Germinal center (tissue), 1 donor: ENCODE data around the gene TRAPPC12.
A peak's percentile ranks its signal among the peaks of the same experiment; 100 is the strongest.
"Not testable (repeated sequence)": the region's sequence is repeated elsewhere in the genome, so short reads cannot be mapped to it uniquely, and the experiment has no call there.

Experiments
- DNase-seq: peaks from one replicate; pipeline ENCODE4 v3.0.0; 2012; ENCODE audit warnings: mixed read lengths, low spot score

TRAPPC12 gene

DNA sequence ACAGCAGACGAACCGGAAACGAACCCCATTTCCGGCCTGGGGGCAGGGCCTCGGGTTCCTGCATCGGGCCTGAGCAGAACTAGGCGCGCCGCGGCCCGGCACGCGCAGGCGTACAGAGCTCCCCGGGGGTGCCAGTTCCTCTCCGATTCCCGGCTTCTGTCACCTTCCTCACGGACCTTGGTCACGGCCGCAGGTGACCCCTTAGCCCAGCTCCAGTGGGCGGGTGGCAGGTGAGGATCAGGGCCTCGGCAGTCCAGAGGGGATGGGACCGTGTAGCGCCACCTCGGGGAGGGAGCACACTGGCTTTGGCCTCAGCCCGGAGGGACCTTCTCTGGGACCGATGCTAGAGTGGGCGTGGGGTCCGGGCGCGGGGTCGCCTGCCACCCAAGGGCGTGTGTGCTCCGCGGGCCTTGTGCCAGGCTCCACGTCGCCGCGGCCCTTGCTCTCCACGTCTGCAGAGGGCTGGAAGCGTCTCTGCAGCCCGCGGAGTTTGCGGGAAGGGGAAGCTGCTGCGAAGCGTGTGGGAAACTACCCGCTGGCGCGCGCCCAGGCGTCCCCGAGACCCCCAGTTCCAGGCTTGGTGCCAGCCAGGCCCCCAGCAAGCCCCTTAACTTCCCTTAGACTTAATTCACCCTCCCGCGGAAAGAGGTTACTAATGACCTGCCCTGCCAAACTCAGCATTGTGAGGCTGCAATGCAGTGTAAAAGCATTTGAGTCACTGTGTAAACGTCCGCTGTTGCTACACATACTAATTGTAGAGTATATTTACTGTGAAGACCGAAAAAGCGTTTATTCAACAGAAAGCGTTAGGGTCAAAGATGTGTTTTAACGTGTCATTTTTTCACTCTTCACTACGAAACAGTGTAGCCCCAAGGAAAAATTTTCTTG, at the start of gene TRAPPC12:
Gene TRAPPC12 (plus strand): TSS at position 48 of the 888 bp plus-strand sequence. CDS start 7,930 bp downstream, outside the sequence.
- peak; percentile 89 for DNase-seq

DNA sequence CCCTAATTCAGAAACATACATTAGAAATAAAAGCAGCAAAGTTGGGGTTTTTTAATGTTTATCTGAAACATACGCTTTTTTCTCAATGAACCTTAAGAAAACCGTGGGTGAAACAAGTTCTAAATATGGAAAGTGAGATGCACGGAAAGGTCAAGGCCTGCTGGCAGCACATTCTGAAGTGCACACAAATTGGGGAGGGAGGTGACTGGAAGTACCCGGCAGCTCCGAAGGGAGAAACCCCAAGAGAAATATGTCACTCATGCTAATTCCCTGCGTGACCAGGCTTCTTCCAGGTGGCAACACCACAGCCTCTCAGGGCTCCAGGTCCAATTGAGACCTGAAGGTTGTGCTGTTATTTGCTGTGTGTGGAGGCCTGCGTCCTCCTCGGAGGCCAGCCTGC, 47.4 kb upstream of the TRAPPC12 start:
- DNase-seq: no peak

DNA sequence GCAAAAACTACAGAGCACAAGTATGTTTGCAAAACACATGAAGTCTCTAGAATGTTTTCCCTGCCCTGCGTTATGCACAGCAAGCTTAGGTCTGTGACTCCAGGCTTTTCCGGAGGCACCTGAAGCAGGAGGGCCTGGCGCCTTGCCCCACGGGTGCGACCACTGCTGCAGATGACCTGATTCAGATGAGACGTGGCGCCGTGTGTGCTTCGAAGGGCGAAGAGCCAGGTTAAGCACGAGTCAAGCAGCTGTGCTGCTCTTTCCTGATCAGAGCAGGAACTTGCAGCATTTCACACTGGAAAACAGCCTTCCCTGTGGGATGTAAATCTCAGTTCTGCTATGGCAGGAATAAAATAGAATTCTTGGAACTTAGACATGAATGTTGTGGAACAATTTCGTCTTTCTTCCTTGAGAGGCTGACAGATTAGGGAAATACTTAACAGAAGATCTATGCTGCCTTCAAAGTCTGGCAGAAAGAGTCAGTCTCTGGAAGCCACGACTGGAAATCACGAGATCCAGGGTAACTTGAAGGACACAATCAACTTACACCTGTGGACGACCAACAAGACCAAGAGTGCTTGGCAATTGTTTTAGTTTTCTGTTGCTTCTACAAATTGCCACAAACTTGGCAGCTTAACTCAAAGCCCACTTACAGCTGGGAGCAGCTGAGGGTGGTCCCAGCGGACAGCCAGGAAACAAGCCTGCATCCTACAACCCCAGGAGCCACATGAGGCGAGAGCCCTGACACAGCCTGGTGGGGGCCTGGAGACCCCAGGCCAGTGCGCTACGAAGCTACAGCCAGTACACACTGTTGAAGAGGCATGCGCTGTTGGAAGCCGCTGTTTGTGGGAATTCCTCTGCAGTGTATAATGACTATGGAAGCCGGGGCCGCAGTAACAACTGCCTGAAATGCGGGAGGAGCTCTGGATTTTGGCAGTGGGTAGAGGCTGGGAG, 44.8 kb upstream of the TRAPPC12 start:
- no peak for DNase-seq

DNA sequence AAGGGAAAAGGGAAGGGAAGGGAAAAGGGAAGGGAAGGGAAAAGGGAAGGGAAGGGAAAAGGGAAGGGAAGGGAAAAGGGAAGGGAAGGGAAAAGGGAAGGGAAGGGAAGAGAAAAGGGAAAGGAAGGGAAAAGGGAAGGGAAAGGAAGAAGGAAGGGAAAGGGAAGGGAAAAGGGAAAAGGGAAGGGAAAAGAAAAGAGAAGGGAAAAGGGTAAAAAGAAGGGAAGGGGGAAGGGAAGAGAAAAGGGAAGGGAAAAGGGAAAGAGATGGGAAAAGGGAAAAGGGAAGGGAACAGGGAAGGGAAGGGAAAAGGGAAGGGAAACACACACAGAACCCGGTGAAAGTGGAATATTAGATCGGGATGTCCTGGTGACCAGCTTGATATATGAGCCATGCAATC, 42.6 kb upstream of the TRAPPC12 start:
- DNase-seq: no peak

DNA sequence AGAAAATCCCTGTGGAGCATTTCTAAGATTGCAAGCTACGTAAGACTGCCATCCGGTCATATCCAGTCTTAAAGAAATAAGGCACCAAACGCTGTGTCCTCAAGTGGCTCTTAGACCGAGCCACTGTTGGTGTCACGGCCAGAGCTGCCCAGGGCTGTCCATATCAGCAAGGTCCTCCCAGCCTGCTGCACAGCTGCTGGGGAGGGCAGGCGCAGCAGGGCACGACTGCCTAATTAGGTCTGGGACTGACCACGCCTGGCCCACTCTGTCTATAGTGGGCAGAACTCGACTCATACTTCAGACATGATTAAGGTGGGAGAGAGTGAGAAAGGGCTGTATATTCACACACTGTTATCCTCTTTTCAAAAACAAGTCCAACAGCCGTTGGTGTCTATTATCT, 41.2 kb upstream of the TRAPPC12 start:
- DNase-seq: no peak

DNA sequence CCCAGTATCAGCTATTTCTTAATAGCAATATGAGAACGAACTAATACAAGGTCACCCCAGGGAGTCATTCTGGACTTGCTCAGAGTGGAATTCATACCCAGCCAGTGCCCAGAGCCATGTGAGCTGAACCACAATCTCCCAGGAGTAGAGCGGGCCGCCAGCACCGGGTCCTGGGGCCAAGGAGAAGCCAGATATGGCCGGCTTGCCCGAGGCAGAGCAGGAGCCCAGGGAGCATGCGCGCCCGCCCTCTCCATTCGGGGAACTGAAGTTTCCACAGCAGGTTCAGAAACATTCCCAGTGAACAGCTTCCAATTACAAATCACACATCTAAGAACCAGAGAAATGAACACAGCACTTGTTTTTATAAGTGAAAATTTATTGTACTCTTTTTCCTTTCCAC, 39.4 kb upstream of the TRAPPC12 start:
- DNase-seq: no peak

DNA sequence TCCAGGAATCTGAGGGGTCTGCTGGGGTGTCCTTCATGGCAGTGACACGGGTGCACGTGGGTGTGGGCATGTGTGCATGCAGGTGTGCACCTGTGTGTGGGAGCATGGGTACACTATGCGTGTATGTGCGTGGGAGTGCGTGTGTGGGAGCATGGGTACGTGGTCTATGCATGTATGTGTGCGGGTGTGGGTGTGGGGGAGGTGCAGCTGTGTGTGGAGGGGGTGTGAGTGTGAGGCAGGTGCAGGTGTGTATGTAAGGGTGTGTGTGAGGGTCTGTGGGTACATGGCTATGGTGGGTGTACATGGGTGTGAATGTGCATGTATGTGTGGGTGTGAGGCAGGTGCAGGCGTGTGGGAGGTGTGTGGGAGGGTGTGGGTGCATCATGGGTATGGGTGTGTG, 38.2 kb upstream of the TRAPPC12 start:
- DNase-seq: no peak

DNA sequence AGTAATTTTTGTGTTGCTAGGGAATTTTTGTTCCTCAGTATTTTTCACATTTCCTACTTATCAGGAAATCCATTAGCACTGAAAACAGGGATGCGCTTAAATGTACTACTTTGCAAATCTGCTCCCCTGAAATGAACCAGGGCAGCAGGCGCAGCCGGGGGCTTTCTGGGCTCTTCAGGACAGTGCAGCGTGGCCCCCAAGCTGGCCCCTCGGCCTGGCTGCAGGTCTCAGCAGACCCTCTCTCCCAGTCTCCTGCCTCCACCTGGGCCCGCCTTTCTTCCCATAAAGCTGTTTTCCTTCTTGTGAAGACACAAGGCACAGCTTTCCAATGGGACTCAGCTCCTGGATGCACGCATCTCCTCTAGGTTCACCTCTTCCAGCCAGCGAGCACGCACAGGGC, 37.2 kb upstream of the TRAPPC12 start:
- no peak for DNase-seq

DNA sequence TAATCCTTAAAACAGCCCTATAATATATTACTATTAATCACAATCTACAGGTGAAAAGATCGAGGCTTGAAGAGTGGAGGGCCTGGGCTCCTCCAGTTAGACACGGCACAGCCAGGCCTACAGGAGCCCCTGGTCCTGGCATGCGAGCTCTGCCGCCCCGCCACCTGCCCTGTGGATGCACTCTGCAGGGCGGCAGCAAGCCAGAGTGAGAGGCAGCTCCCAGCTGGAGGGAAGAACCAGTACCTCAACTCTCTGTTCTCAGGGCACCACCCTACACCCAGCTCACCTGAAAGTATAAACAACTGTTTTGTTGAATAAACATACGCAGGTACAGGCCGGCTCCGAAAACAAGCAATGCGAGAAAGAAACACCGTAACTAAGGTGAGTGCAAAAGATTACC, 36.5 kb upstream of the TRAPPC12 start:
- DNase-seq: no peak

DNA sequence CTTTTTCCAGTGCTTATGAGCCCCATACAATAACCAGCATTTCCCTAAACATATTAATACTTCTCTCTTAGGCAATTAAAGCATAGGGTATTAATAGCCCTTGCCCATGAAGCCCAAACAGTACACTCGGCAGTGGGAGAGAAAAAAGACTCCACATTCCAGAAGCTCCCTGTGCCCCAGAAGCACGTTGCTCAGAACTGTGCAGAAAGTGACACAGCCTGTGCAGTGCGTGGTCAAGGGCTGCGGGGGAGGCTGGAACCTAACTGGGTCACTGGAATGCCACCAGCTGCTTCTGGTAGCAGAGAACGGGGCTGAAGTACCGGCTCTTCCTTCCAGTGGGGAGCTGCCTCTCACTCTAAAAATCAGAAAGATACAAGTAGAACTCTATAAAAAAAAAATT, 34.6 kb upstream of the TRAPPC12 start:
- no peak for DNase-seq

DNA sequence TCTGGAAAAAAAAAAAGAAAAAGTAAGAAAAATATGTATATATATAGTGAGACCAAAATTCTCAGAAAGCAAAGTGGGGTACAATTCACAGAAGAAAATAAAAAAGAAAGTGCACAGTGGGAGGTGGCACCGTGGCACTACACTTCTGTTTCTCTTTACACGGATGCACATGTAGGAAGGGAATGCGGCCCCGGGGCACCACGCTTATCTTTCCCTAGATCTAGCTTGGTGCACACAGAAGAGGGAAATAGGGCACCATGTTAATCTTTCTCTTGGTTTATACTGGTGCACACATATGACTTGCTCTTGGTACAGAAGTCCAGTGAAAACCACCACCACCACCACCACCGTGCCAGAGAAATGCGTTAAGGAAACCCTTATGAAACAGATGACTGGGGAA, 33.9 kb upstream of the TRAPPC12 start:
- no peak for DNase-seq

DNA sequence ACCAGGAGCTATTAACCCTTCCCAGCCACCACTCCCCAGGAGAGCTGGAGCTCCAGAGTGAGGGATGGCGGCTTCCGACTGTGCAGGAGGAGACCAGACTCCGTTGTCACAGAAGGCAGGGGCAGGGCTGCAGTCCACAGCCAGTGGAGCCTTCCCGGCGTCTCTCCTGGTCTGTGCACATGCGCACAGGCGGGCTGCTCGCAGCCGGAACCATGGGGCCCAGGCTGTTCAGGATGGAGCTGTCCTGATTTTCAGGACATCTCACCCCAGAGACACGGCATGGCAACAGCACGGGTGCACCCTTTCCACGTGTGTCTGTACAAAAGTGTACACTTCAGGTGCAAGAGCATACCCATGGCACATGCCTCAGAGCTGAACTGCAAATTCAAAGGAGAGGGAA, 30.7 kb upstream of the TRAPPC12 start:
- DNase-seq: no peak

DNA sequence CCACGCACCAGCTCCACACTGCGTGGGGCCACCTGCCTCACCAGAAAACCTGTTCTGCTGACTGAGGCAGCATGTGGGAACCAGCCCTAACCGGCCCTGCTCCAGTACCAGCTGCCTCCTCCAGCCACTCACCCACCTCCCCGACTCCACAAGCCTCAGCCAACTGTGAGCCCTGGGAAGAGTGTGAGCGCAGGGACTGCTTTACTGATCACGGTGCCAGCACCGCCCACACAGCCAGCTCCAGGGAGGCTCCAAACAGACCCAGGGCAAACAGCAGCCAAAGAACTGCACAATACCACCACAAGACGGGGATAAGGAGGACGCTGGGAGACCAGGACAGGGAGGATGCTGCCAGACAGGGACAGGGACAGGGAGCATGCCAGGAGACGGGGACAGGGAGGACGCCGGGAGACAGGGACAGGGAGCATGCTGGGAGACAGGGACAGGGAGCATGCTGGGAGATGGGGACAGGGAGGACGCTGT, 30.2 kb upstream of the TRAPPC12 start:
- no peak for DNase-seq

DNA sequence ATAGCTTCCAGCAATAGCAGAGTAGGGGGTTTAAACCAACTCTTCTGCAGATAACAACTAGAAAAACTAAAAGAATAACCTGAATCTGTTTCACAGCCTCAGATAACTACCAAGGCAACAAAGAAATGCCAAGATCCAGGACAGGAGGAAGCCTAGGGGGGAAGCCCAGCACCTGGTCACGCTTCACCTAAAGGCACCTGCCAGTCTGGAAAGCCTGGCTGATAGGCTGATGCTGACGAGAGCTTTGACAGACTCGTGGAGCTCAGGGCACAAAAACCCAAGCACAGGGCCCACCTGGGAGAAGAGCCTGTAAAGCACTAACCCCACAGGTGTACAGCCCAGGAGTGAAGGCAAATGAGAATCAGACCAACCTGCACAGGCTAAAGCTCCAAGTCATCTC, 24.5 kb upstream of the TRAPPC12 start:
- no peak for DNase-seq

DNA sequence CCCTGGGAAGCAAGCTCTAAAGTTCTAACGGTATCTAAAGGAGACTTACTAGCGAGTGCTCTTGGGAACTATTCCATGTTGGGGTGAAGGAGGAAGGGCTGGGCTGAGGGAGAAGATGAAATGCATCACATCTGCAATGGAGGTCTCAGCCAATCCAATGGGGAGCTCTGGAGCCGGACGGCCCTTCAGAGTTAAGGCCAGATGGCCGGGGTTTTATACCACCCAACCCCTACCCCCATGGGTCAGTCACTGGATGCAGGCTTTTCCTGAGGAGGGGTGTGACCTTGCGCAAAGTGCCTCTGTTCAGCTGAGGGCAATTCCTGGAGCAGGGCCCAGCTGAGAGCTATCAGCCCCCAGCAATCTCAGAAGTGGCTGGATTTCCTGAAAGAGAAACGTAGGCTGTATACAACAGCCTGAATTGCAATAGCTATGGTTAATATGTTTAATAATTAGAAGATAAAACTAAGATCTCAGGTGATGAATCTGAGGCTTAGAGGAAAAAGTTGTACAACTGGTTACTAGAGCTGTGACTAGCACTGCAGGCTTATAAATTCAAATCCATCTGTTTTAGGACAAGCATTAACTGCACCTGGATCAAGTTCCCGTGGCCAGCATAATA, 23.4 kb upstream of the TRAPPC12 start:
- DNase-seq: no peak

DNA sequence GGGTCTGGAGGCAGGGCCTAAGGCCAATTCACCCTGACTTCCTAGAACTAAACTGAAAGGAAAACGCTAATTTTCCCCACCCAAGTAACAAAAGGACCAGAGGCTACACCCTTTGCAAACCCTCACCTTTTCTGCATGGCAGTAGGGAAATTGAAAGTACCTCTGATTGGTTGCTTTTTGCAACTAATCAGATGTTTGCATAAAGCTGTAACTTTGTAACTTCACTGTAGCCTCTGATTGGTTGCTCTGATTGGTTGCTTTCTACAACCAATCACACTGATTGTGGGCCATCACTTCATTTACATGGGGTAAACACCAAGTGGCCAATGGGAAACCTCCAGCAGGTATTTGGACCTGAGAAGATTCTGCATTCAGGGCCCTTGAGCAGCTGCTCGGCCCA, 22.7 kb upstream of the TRAPPC12 start:
- DNase-seq: no peak

DNA sequence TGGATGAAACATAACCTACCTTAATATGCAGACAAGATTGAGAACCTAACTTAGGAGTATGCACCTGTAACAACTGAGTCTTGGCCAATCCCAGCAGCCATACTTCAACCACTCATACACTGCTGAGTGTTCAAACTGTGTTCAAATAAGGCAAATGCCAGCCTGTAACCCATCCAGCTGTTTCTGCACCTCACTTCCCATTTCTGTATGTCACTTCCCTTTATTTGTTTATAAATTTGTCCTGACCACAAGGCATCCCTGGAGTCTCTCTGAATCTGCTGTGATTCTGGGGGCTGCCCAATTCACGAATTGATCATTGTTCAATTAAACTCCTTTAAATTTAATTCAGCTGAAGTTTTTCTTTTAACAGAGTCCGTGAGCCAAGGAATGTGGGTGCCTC, 22.0 kb upstream of the TRAPPC12 start:
- not testable (repeated sequence) for DNase-seq

DNA sequence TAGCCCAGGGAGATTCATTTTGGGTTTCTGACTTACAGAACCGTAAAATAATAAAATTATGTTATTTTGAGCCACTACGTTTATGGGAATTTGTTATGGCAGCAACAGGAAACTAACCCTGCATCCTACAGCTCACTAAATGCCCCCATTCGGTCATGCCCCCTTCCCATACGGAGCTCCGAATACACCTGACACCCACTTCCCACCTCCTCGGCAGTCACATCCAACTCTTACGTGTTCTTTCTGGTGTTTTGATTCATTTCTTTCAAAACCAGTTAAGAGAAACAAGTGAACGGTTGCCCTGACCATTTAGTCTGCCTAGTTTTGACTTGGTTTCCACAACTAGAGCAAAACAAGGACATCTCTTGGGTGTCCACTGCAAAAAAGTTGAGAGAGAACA, 21.6 kb upstream of the TRAPPC12 start:
- DNase-seq: no peak

DNA sequence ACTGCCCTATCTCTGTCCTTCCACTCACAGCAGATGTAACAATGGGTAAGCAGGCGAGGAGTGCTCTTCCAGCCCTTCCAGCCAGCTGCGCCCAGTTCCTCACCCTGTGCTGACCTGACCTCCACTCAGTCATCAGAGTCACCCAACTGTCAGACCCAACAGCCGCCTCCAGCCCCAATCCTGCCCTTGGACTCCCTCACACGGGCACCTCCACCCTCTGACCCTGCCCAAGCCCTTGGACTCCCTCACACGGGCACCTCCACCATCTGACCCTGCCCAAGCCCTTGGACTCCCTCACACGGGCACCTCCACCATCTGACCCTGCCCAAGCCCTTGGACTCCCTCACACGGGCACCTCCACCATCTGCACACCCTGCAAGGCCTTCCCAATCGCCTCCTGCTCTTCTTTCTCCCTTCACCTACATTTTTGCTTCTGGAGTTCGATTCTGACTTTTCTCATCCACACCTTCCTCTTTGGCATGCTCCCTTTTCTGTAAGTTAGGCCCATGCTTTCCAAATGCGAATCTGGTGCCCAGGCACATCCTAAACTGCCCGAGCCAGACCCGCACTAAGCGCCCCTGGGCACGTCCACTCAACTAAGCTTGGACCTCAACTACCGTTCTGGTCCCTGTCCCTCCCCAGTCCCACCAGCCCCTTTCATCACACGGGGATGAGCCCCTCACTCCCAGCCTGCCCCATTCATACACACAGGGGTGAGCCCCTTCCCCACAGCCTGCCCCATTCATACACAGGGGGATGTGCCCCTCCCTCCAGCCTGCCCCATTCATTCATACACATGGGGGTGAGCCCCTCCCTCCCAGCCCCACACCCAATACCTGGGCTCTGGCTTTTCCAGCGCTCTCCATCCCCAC, 17.7 kb upstream of the TRAPPC12 start:
- DNase-seq: no peak

DNA sequence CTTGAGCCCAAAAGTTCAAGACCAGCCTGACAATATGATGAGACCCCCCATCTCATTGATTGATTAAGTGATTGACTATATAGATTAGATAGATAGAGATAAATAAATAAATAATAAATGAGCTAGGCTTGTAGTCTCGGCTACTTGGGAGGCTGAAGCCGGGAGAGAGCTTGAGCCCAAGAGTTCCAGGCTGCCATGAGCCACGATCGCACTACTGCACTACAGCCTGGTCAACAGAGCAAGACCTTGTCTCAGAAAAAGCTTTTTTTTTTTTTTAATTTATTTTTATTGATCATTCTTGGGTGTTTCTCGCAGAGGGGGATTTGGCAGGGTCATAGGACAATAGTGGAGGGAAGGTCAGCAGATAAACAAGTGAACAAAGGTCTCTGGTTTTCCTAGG, 14.3 kb upstream of the TRAPPC12 start:
- DNase-seq: no peak

DNA sequence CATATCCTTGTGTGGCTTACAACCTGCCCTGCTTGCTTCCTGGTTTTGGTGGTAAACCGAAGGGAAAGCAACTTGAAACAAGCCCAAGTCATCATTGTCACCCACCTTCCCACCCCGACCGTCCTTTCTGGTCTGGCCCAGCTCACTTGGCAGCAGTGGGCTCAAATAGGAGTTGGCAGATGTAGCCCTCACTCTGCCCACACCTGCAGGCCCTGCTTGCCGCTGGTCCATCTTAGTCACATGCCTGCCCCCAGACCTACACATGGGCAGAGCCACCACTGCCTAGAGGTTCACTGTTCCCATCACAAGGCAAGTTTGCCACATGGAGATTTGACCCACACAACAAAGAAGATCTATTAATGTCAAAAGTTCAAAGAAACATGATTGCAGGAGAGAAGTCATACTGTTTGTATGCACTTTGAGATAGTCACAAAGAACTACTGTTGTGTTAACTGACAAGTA, 11.2 kb upstream of the TRAPPC12 start:
- DNase-seq: no peak
